DND-41 (cell line): ENCODE results near the gene SOX30.

Experiments
- ATAC-seq: fragments of 200-7000 bp; cut with Tn5 transposase; 3 replicates; pipeline ENCODE4 v1.9.1; 2021; ENCODE audit warnings: low read depth; ENCODE audit not compliant: insufficient read depth
- DNase-seq: peaks from one replicate; pipeline ENCODE4 v3.0.0-alpha.2; 2020
- H2AFZ ChIP-seq: 2 replicates; pipeline ENCODE4 v1.6.0; 2012; ENCODE audit warnings: low read depth, low read length
- H3K27ac ChIP-seq: 2 replicates; pipeline ENCODE4 v1.5.1; 2012; ENCODE audit warnings: low read length, inconsistent platforms
- H3K27me3 ChIP-seq: fragments of 200-600 bp; sonication (generic); 2 replicates; pipeline ENCODE4 v1.6.0; 2012; ENCODE audit warnings: low read length, mild to moderate bottlenecking, inconsistent platforms; ENCODE audit not compliant: insufficient read depth, poor library complexity
- H3K36me3 ChIP-seq: 2 replicates; pipeline ENCODE4 v1.5.1; 2012; ENCODE audit warnings: low read length, inconsistent platforms; ENCODE audit not compliant: insufficient read depth
- H3K4me1 ChIP-seq: 2 replicates; pipeline ENCODE4 v1.5.1; 2012; ENCODE audit warnings: mild to moderate bottlenecking, low read length; ENCODE audit not compliant: insufficient read depth
- H3K4me2 ChIP-seq: 2 replicates; pipeline ENCODE4 v1.6.0; 2012; ENCODE audit warnings: mild to moderate bottlenecking, moderate library complexity, low read length, inconsistent platforms; ENCODE audit not compliant: insufficient read depth
- H3K4me3 ChIP-seq, 2 experiments: fragments of 200-600 bp in 1 of 2; shearing (Covaris generic) in 1 of 2; 2 replicates each; pipeline ENCODE4 v1.5.1; 2012 to 2016; ENCODE audit warnings: inconsistent platforms in 2 of 2, low read length in 2 of 2, mild to moderate bottlenecking in 2 of 2, low read depth in 1 of 2, moderate library complexity in 1 of 2
- H3K79me2 ChIP-seq: 2 replicates; pipeline ENCODE4 v1.6.0; 2012; ENCODE audit warnings: low read length, inconsistent platforms; ENCODE audit not compliant: insufficient read depth
- H3K9ac ChIP-seq: 2 replicates; pipeline ENCODE4 v1.6.0; 2012; ENCODE audit warnings: low read depth, mild to moderate bottlenecking, inconsistent platforms, low read length, moderate library complexity
- H3K9me3 ChIP-seq: 2 replicates; pipeline ENCODE4 v1.5.1; 2012; ENCODE audit warnings: low read length, moderate library complexity, mild to moderate bottlenecking, inconsistent platforms; ENCODE audit not compliant: insufficient read depth, severe bottlenecking
- H4K20me1 ChIP-seq: 2 replicates; pipeline ENCODE4 v1.6.0; 2012; ENCODE audit warnings: low read length; ENCODE audit not compliant: insufficient read depth
- EZH2 ChIP-seq: IDR thresholded peaks from 3 replicates; pipeline ENCODE4 v1.6.1; 2012; ENCODE audit warnings: borderline replicate concordance, low read depth, mild to moderate bottlenecking, moderate library complexity, low read length, inconsistent platforms; ENCODE audit not compliant: severe bottlenecking
- TF ChIP-seq, protein P1 (sequence below): IDR thresholded peaks from 2 replicates; pipeline ENCODE4 v1.5.1; 2012; ENCODE audit warnings: borderline replicate concordance, low read length, moderate library complexity, mild to moderate bottlenecking; ENCODE audit not compliant: poor library complexity, severe bottlenecking; ENCODE audit errors: extremely low read depth

The SOX30 gene

DNA sequence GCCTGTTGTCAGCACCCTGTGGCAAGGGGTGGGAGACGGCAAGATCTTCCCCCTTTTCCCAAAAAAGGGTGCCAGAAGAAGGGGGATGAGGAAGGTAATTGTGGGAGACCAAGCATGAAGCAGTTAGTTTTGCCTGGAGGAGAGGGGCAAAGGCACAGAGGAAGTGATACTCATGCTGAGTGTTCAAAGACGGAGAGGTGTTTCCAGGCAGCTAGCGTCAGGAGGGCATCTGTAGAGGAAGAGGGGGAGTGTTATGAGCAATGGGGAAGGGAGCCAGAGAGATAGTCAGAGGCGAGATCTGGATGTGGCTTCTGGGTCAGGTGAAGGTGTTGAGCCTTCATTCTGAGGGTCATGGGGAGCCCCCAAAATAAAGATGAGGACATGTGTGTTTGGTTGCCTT, 49.7 kb downstream of the SOX30 start:
- Histone ChIP-seq H3K36me3 (no peaks in the 10 kb centered on the region), H3K9ac (no peak overlapping the region), H3K4me3 (no peak overlapping the region), H3K79me2 (no peaks in the 10 kb centered on the region), H3K4me2 (no peak overlapping the region), H2AFZ (peak overlapping the region; percentile 14; the same call in 1 of the 2 replicates), H3K4me1 (peaks cover 49% of the 10 kb centered on the region), H3K27ac (peak overlapping the region; percentile 93), H3K27me3 (no peaks in the 10 kb centered on the region), H3K9me3 (no peaks in the 10 kb centered on the region), H4K20me1 (no peaks in the 10 kb centered on the region)
- DNase-seq: peak; percentile 44
- ATAC-seq: peak; percentile 33; the same call in 2 of the 3 replicates
- TF ChIP-seq, protein P1, sequence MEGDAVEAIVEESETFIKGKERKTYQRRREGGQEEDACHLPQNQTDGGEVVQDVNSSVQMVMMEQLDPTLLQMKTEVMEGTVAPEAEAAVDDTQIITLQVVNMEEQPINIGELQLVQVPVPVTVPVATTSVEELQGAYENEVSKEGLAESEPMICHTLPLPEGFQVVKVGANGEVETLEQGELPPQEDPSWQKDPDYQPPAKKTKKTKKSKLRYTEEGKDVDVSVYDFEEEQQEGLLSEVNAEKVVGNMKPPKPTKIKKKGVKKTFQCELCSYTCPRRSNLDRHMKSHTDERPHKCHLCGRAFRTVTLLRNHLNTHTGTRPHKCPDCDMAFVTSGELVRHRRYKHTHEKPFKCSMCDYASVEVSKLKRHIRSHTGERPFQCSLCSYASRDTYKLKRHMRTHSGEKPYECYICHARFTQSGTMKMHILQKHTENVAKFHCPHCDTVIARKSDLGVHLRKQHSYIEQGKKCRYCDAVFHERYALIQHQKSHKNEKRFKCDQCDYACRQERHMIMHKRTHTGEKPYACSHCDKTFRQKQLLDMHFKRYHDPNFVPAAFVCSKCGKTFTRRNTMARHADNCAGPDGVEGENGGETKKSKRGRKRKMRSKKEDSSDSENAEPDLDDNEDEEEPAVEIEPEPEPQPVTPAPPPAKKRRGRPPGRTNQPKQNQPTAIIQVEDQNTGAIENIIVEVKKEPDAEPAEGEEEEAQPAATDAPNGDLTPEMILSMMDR: no peak
- TF ChIP-seq EZH2: no peak

DNA sequence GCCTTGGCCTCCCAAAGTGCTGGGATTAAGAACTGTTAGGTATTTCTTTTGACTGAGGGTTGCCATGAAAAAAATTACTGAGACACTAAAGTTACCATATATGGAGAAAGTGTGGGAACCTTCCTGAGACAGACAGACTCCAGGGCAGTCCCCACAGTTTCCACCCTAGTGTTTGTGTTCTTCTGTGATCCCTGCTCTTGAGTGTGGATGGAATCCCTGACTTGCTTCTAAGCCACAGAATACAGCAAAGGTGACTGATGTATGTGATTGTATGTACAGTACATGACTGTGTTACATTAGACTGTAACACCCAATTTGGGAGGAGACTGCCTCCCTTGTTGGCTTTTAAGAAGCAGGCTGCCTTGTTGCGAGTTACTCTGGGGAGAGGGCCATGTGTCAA, 52.0 kb downstream of the SOX30 start:
- no peak overlapping the region for H3K9ac ChIP-seq
- no peaks in the 10 kb centered on the region for H3K9me3 ChIP-seq
- H3K79me2 ChIP-seq: no peaks in the 10 kb centered on the region
- H2AFZ ChIP-seq: no peak overlapping the region
- DNase-seq (no peak), ATAC-seq (no peak)
- H3K4me2 ChIP-seq: no peak overlapping the region
- no peaks in the 10 kb centered on the region for H4K20me1 ChIP-seq
- 0 out of 2 replicates have a peak overlapping the region, but pooled peaks have one; percentile 41 for H3K27ac ChIP-seq
- H3K4me3 ChIP-seq: no peak overlapping the region
- H3K4me1 ChIP-seq: peaks cover 57% of the 10 kb centered on the region
- TF ChIP-seq, protein P1: no peak
- TF ChIP-seq EZH2: no peak
- H3K27me3 ChIP-seq: no peaks in the 10 kb centered on the region
- H3K36me3 ChIP-seq: no peaks in the 10 kb centered on the region

DNA sequence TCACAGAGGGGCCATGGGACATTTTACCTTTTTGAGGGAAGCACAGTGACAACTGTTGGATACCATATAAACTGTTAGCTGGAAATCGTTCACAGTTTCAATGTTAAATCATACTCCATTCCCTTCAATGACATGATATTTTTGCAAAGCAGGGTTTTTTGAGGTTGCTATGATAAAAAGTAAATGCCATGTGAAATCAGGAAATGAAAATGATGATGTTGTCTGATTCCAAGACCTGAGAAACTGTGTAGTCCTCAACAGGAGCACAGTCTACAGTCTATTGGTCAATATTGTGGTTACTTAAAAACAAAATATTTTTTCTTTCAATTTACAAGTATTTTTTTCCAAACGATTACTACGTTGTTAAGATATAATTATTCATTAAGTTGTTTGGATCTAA, 52.7 kb downstream of the SOX30 start:
- Histone ChIP-seq H3K27ac (no peak overlapping the region), H3K4me1 (peaks cover 57% of the 10 kb centered on the region), H2AFZ (no peak overlapping the region), H3K4me2 (no peak overlapping the region), H3K27me3 (no peaks in the 10 kb centered on the region), H3K36me3 (no peaks in the 10 kb centered on the region), H3K4me3 (no peak overlapping the region), H3K9me3 (no peaks in the 10 kb centered on the region), H3K9ac (no peak overlapping the region), H4K20me1 (no peaks in the 10 kb centered on the region), H3K79me2 (no peaks in the 10 kb centered on the region)
- ATAC-seq (no peak), DNase-seq (no peak)
- TF ChIP-seq, protein P1: no peak
- TF ChIP-seq EZH2: no peak

DNA sequence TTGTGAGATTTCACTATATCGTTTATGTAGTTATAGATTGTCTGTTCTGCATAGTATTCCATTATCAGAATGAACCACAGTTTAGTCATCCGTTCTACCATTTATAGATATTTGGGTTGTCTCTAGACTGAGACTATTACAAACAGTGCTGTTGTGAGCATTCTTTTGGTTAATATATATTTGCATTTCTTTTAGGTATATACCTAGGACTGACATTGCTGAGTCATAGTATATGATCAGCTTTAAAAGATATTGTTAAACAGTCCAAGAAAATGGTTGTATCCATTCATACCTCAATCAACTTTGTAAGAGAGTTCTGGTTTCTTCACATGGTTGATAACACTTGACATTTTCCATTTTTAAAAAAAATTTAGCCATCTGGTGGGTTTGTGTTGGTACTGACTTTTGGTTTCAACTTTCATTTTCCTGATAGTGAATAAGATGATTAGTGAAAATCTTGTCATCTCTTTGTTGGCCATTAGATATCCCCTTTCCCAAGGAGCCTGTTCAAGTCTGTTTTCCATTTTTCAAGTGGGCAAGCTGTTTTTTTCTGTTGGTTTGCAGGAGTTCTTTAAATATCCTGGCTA, 53.8 kb downstream of the SOX30 start:
- no peak for ATAC-seq
- Histone ChIP-seq H3K27ac (no peak overlapping the region), H3K27me3 (no peaks in the 10 kb centered on the region), H3K9me3 (no peaks in the 10 kb centered on the region), H2AFZ (no peak overlapping the region), H3K79me2 (no peaks in the 10 kb centered on the region), H3K9ac (no peak overlapping the region), H3K4me2 (no peak overlapping the region), H4K20me1 (no peaks in the 10 kb centered on the region), H3K36me3 (no peaks in the 10 kb centered on the region), H3K4me3 (no peak overlapping the region), H3K4me1 (peaks cover 57% of the 10 kb centered on the region)
- DNase-seq: no peak
- no peak for TF ChIP-seq EZH2
- TF ChIP-seq, protein P1: no peak
